GM13977 (cell line): Measurements from ENCODE around the gene CNN2.

Source experiments
- DNase-seq: peaks from one replicate; pipeline ENCODE4 v3.0.0; 2012; ENCODE audit warnings: low spot score
- in situ Hi-C: fragments of 300-500 bp; cut with MboI; formaldehyde crosslinking; loops from one replicate; pipeline ENCODE4 v1.12.0; 2022; ENCODE audit warnings: low sequenced_read_pairs, low pct_unique_long_range_greater_than_20kb, mixed read lengths, inconsistent platforms; ENCODE audit not compliant: unreplicated experiment
- TF ChIP-seq, protein P1 (sequence below): IDR thresholded peaks from 2 replicates; pipeline ENCODE4 v1.5.1; 2012; ENCODE audit warnings: mild to moderate bottlenecking, control low read depth; ENCODE audit not compliant: insufficient read depth; ENCODE audit errors: extremely low read depth, missing control alignments

CNN2 gene

DNA sequence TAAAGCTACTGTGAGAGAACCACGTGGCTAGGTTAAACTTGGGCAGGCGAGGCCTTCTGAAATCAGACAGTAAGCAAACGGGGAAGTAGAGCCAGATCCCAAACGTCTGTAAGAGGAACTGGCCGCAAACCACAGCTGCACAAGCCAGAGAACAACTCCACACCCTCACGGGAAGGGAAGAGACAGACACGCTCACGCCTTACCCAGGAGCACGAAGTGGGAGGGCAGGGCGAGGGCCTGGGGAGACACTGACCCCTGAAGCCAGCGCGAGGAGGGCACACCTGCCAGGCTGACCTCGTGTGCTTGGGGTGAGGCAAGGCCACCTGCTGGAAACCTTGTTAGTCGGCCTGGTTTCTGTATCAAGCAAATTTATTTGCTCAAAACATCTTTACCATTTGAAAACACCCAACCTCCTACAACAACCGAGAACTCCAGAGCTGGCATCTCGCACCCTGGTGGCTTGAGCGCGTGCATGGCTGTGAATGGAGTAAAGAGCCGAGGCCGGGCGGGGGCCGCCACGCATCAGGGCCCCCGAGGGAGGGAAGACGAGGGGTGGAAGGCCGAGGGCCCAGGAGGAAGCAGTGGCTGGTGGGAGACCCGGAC, 61.5 kb downstream of the CNN2 start:
- DNase-seq, result no peak
- TF ChIP-seq, protein P1, sequence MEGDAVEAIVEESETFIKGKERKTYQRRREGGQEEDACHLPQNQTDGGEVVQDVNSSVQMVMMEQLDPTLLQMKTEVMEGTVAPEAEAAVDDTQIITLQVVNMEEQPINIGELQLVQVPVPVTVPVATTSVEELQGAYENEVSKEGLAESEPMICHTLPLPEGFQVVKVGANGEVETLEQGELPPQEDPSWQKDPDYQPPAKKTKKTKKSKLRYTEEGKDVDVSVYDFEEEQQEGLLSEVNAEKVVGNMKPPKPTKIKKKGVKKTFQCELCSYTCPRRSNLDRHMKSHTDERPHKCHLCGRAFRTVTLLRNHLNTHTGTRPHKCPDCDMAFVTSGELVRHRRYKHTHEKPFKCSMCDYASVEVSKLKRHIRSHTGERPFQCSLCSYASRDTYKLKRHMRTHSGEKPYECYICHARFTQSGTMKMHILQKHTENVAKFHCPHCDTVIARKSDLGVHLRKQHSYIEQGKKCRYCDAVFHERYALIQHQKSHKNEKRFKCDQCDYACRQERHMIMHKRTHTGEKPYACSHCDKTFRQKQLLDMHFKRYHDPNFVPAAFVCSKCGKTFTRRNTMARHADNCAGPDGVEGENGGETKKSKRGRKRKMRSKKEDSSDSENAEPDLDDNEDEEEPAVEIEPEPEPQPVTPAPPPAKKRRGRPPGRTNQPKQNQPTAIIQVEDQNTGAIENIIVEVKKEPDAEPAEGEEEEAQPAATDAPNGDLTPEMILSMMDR, result no peak
- in situ Hi-C loops, result no loop called here

GRCh38 chr19:1088416-1089010, 62.1 kb downstream of the CNN2 start:
- DNase-seq, result no peak
- in situ Hi-C loops, result no loop called here
- TF ChIP-seq, protein P1, result no peak
